Endothelial cell of umbilical vein (primary cell): ENCODE measurements around the gene ATAT1. TPM values are rescaled to one million over a fixed set of nuclear protein-coding genes. Genes with fewer than 3 reads are reported as not detected.

Experiments
- BruUV-seq: library from RNA; stranded (reverse); fragments of 400-500 nt; replicated peaks from 2 replicates; lab custom pipeline; 2021; lab: Mats Ljungman, UMichigan
- CTCF ChIA-PET: fragments of 300-600, 350-600 bp; sonication (Branson Sonifier 250); formaldehyde crosslinking; loops from one replicate; lab custom pipeline; 2021; ENCODE audit warnings: antibody characterized with exemption, inconsistent platforms; lab: Charles Lee
- POLR2A ChIA-PET: fragments of 300-600, 350-600 bp; sonication (Branson Sonifier 250); formaldehyde crosslinking; loops from one replicate; lab custom pipeline; 2021; ENCODE audit warnings: antibody characterized with exemption, inconsistent platforms; lab: Charles Lee
- DNase-seq: peaks from one replicate; pipeline ENCODE4 v3.0.0-alpha.2; 2011; ENCODE audit warnings: low read depth, low spot score
- FAIRE-seq: peaks from 2 replicates; lab custom pipeline; 2011; peaks lifted over from hg19 to GRCh38; lab: Jason Lieb, UNC
- H2AFZ ChIP-seq: 2 replicates; pipeline ENCODE4 v1.6.0; 2012; ENCODE audit warnings: low read depth, low read length, control low read depth, inconsistent platforms
- H3K27ac ChIP-seq: 2 replicates; pipeline ENCODE4 v1.5.1; 2011; ENCODE audit warnings: low read depth, mild to moderate bottlenecking, control low read depth, low read length, moderate library complexity; ENCODE audit not compliant: insufficient read depth
- H3K27me3 ChIP-seq, 2 experiments: 2 replicates each; pipeline versions ENCODE4 v1.6.0 to v1.6.1; 2011; ENCODE audit warnings: low read length in 2 of 2, mixed read lengths in 1 of 2; ENCODE audit not compliant: control insufficient read depth in 2 of 2, insufficient read depth in 2 of 2
- H3K36me3 ChIP-seq, 2 experiments: 2 replicates in 1 of 2; 3 replicates in 1 of 2; pipeline ENCODE4 v1.5.1; 2011; ENCODE audit warnings: low read length in 2 of 2, mild to moderate bottlenecking in 1 of 2, moderate library complexity in 1 of 2; ENCODE audit not compliant: control insufficient read depth in 2 of 2, insufficient read depth in 2 of 2; ENCODE audit errors: extremely low read depth in 1 of 2
- H3K4me1 ChIP-seq: 3 replicates; pipeline ENCODE4 v1.5.1; 2011; ENCODE audit warnings: mild to moderate bottlenecking, low read length; ENCODE audit not compliant: control insufficient read depth, insufficient read depth; ENCODE audit errors: extremely low read depth
- H3K4me2 ChIP-seq: 2 replicates; pipeline ENCODE4 v1.6.1; 2011; ENCODE audit warnings: low read length, control low read depth, mixed read lengths; ENCODE audit not compliant: insufficient read depth
- H3K4me3 ChIP-seq, 3 experiments: fragments of 200-600 bp in 1 of 3; sonication (generic), shearing (Covaris generic) in 1 of 3; replicated peaks in 1 of 3; 2 replicates each; pipeline ENCODE4 v1.5.1; 2011 to 2016; ENCODE audit warnings: control low read depth in 3 of 3, low read length in 3 of 3, mild to moderate bottlenecking in 2 of 3, inconsistent platforms in 1 of 3, low read depth in 1 of 3, moderate library complexity in 1 of 3; ENCODE audit not compliant: insufficient read depth in 1 of 3
- H3K79me2 ChIP-seq: 2 replicates; pipeline ENCODE4 v1.6.0; 2012; ENCODE audit warnings: low read length, inconsistent platforms; ENCODE audit not compliant: control insufficient read depth, insufficient read depth
- H3K9ac ChIP-seq: replicated peaks from 2 replicates; pipeline ENCODE3; 2011; ENCODE audit warnings: low read length, control low read depth; ENCODE audit not compliant: insufficient read depth; ENCODE audit errors: extremely low read depth
- H3K9me1 ChIP-seq: replicated peaks from 3 replicates; pipeline ENCODE4 v1.6.0; 2011; ENCODE audit warnings: mild to moderate bottlenecking, low read length; ENCODE audit not compliant: control insufficient read depth, insufficient read depth; ENCODE audit errors: extremely low read depth
- H3K9me3 ChIP-seq: replicated peaks from 2 replicates; pipeline ENCODE4 v1.5.1; 2012; ENCODE audit warnings: low read length, inconsistent platforms; ENCODE audit not compliant: control insufficient read depth, insufficient read depth
- H4K20me1 ChIP-seq: replicated peaks from 2 replicates; pipeline ENCODE3; 2011; ENCODE audit warnings: mild to moderate bottlenecking, low read length; ENCODE audit not compliant: control insufficient read depth, insufficient read depth; ENCODE audit errors: extremely low read depth
- CTCF ChIP-seq, 2 donors: IDR thresholded peaks; 1 replicate in 1 of 2; 2 replicates in 1 of 2; pipeline ENCODE4 v1.5.1; 2011; ENCODE audit warnings: low read length in 2 of 2, mild to moderate bottlenecking in 2 of 2, moderate library complexity in 2 of 2, control low read depth in 1 of 2, inconsistent platforms in 1 of 2, low read depth in 1 of 2; ENCODE audit not compliant: insufficient read depth in 1 of 2; ENCODE audit errors: extremely low read depth in 1 of 2
- EZH2 ChIP-seq: IDR thresholded peaks from 2 replicates; pipeline ENCODE4 v1.6.1; 2012; ENCODE audit warnings: borderline replicate concordance, low read depth, mild to moderate bottlenecking, moderate library complexity, low read length, inconsistent platforms; ENCODE audit not compliant: severe bottlenecking
- FOS ChIP-seq: IDR thresholded peaks from 2 replicates; pipeline ENCODE4 v1.6.1; 2011; ENCODE audit warnings: mild to moderate bottlenecking, low read length, moderate library complexity, borderline replicate concordance; ENCODE audit not compliant: insufficient read depth
- GATA2 ChIP-seq: IDR thresholded peaks from 2 replicates; pipeline ENCODE4 v1.7.0; 2011; ENCODE audit warnings: low read depth, mild to moderate bottlenecking, moderate library complexity, mixed read lengths, low read length; ENCODE audit not compliant: insufficient read length, insufficient read depth
- JUN ChIP-seq: IDR thresholded peaks from 2 replicates; pipeline ENCODE4 v1.6.1; 2011; ENCODE audit warnings: borderline replicate concordance, low read depth; ENCODE audit not compliant: insufficient read length, insufficient read depth
- MAX ChIP-seq: IDR thresholded peaks from 2 replicates; pipeline ENCODE4 v1.6.1; 2011; ENCODE audit not compliant: insufficient read depth, insufficient read length
- MYC ChIP-seq: IDR thresholded peaks from one replicate; pipeline ENCODE4 v1.6.1; 2011; ENCODE audit warnings: mild to moderate bottlenecking, low read depth, low read length
- POLR2A ChIP-seq: IDR thresholded peaks from 2 replicates; pipeline ENCODE4 v1.6.1; 2012; ENCODE audit warnings: low read depth, mild to moderate bottlenecking, control low read depth, low read length
- POLR2AphosphoS5 ChIP-seq: IDR thresholded peaks from 2 replicates; pipeline ENCODE4 v1.6.1; 2012; ENCODE audit warnings: low read depth, mild to moderate bottlenecking, control low read depth, low read length, moderate library complexity; ENCODE audit not compliant: insufficient read depth
- dilution Hi-C: fragments of 300-500 bp; cut with MboI; formaldehyde crosslinking; loops from one replicate; pipeline ENCODE4 v1.15.0; 2019; ENCODE audit warnings: low sequenced_read_pairs; ENCODE audit not compliant: extremely low pct_ligation_motif_present
- intact Hi-C: fragments of 100-400 bp; cut with micrococcal nuclease; formaldehyde crosslinking; loops from one replicate; pipeline ENCODE4 v1.10.0; 2022
- polyA plus RNA-seq, 4 experiments: library from polyadenylated mRNA; depleted of rRNA in 3 of 4; stranded (reverse) in 3 of 4; unstranded in 1 of 4; fragments of >200 nt; gene quantifications; 2 replicates each; pipeline versions ENCODE4 v1.2.1 to v1.2.3, GENCODE V29; 2011 to 2012; ENCODE audit warnings: missing spikeins in 1 of 4
- total RNA-seq: library from RNA; stranded (reverse); gene quantifications from 2 replicates; pipeline ENCODE4 v1.2.3, GENCODE V29; 2021

The ATAT1 gene
- total and polyA plus RNA-seq, 2 donors (not counting 3 experiments of a cell fraction or from before 2014, with no cell fraction given) = 17.4 to 18.4 TPM

GRCh38 chr6:30643656-30644055 is 17.0 kb downstream of the ATAT1 start:
- no peak overlapping the region for H2AFZ ChIP-seq
- DNase-seq = no peak
- H3K27ac ChIP-seq = no peak overlapping the region
- H3K79me2 ChIP-seq = peaks cover 17% of the 10 kb centered on the region
- no peak for FAIRE-seq
- TF ChIP-seq MAX (no peak), CTCF (IDR thresholded peaks at IDR 0.05; ENCODE audit: extremely low read depth in 1 of 2, insufficient read depth in 1 of 2, low read depth in 1 of 2, low read length in 2 of 2) (no peak), EZH2 (no peak), MYC (no peak), POLR2AphosphoS5 (no peak), POLR2A (no peak), FOS (no peak), JUN (no peak), GATA2 (no peak)
- no peaks in the 10 kb centered on the region for H3K27me3 ChIP-seq
- peaks cover 2 to 15% of the 10 kb centered on the region in 2 experiments for H3K36me3 ChIP-seq
- no peaks in the 10 kb centered on the region for H3K9me1 ChIP-seq
- peaks cover 8% of the 10 kb centered on the region for H3K4me1 ChIP-seq
- ChIA-PET POLR2A (no interaction called here), CTCF (no interaction called here)
- no peaks in the 10 kb centered on the region for H3K9me3 ChIP-seq
- no peak overlapping the region for H3K4me2 ChIP-seq
- intact Hi-C loops = no loop called here
- no peaks in the 10 kb centered on the region for H4K20me1 ChIP-seq
- H3K9ac ChIP-seq = no peak overlapping the region
- dilution Hi-C loops = no loop called here
- BruUV-seq = no TSS peak
- no peak overlapping the region for H3K4me3 ChIP-seq
